GM21619 (cell line): Measurements from ENCODE around the gene CALML3.

ENCODE experiments used
- ATAC-seq: cut with Tn5 transposase; IDR thresholded peaks from one replicate; pipeline ENCODE4 v1.9.1; 2021; ENCODE audit not compliant: unreplicated experiment

The CALML3 gene

GRCh38 chr10:5565671-5566581 is 41.2 kb downstream of the CALML3 start:
- no peak for ATAC-seq

GRCh38 chr10:5566614-5567013 is 41.9 kb downstream of the CALML3 start:
- ATAC-seq: no peak

- no peak for ATAC-seq
Observed at GRCh38 chr10:5567477-5567876, 42.7 kb downstream of the CALML3 start.

GRCh38 chr10:5568984-5569383 is 44.2 kb downstream of the CALML3 start:
- ATAC-seq: no peak

GRCh38 chr10:5569568-5569967 is 44.8 kb downstream of the CALML3 start:
- no peak for ATAC-seq

GRCh38 chr10:5570007-5570655 is 45.4 kb downstream of the CALML3 start:
- no peak for ATAC-seq

- ATAC-seq: no peak
Observed at GRCh38 chr10:5570979-5571810, 46.4 kb downstream of the CALML3 start.

GRCh38 chr10:5571826-5572225 is 47.1 kb downstream of the CALML3 start:
- no peak for ATAC-seq

GRCh38 chr10:5573319-5573950 is 48.7 kb downstream of the CALML3 start:
- ATAC-seq: no peak

GRCh38 chr10:5573968-5574641 is 49.3 kb downstream of the CALML3 start:
- no peak for ATAC-seq

- ATAC-seq: no peak
Observed at GRCh38 chr10:5574642-5575131, 49.9 kb downstream of the CALML3 start.

- no peak for ATAC-seq
Observed at GRCh38 chr10:5575144-5575481, 50.4 kb downstream of the CALML3 start.

GRCh38 chr10:5575482-5576153 is 50.9 kb downstream of the CALML3 start:
- ATAC-seq: no peak

- ATAC-seq: no peak
Observed at GRCh38 chr10:5576154-5576748, 51.5 kb downstream of the CALML3 start.
